HepG2 (cell line): ENCODE data around the gene ILKAP. TPM values are rescaled to one million over a fixed set of nuclear protein-coding genes. Genes with fewer than 3 reads are reported as not detected.
A peak's percentile ranks its signal among the peaks of the same experiment; 100 is the strongest.

ENCODE experiments used
- ARID4A ChIP-seq: sonication (generic); formaldehyde crosslinking; IDR thresholded peaks from 2 replicates; pipeline ENCODE4 v1.5.0; 2020; ENCODE audit warnings: mild to moderate bottlenecking, missing genetic modification reagents, borderline replicate concordance
- FOSL1 ChIP-seq: sonication (generic); formaldehyde crosslinking; IDR thresholded peaks from 2 replicates; pipeline ENCODE4 v1.9.0; 2021; ENCODE audit warnings: missing genetic modification reagents, borderline replicate concordance
- GLI4 ChIP-seq: sonication (generic); formaldehyde crosslinking; IDR thresholded peaks from 2 replicates; pipeline ENCODE4 v1.5.1; 2020; ENCODE audit warnings: missing genetic modification reagents, mild to moderate bottlenecking, moderate library complexity, borderline replicate concordance
- KDM3A ChIP-seq: IDR thresholded peaks from 2 replicates; pipeline ENCODE4 v1.6.1; 2018; ENCODE audit warnings: low read depth, missing compliant biosample characterization
- NFIB ChIP-seq: sonication (generic); formaldehyde crosslinking; IDR thresholded peaks from 2 replicates; pipeline ENCODE4 v1.9.0; 2021; ENCODE audit warnings: missing genetic modification reagents, mild to moderate bottlenecking, borderline replicate concordance
- NRL ChIP-seq: sonication (generic); formaldehyde crosslinking; IDR thresholded peaks from 2 replicates; pipeline ENCODE4 v1.5.0; 2020; ENCODE audit warnings: missing genetic modification reagents, mild to moderate bottlenecking, moderate library complexity, borderline replicate concordance
- TIGD3 ChIP-seq: sonication (generic); formaldehyde crosslinking; IDR thresholded peaks from 2 replicates; pipeline ENCODE4 v1.5.1; 2020; ENCODE audit warnings: mild to moderate bottlenecking, missing genetic modification reagents, borderline replicate concordance
- ZFP36L1 ChIP-seq: sonication (generic); formaldehyde crosslinking; IDR thresholded peaks from 2 replicates; pipeline ENCODE4 v1.8.0; 2022; ENCODE audit warnings: mild to moderate bottlenecking, missing genetic modification reagents, moderate library complexity
- ZMAT3 ChIP-seq: sonication (generic); formaldehyde crosslinking; conservative IDR thresholded peaks from 2 replicates; pipeline ENCODE4 v1.7.0; 2021; ENCODE audit warnings: missing genetic modification reagents
- ZNF24 ChIP-seq: fragments of 450-650 bp; IDR thresholded peaks from 2 replicates; pipeline ENCODE4 v1.6.1; 2017; ENCODE audit warnings: antibody characterized with exemption, mild to moderate bottlenecking
- ZNF431 ChIP-seq: sonication (generic); formaldehyde crosslinking; IDR thresholded peaks from 2 replicates; pipeline ENCODE4 v1.9.0; 2022; ENCODE audit warnings: missing genetic modification reagents, low read depth, mild to moderate bottlenecking, borderline replicate concordance
- ZNF484 ChIP-seq: sonication (generic); formaldehyde crosslinking; IDR thresholded peaks from 2 replicates; pipeline ENCODE4 v1.5.1; 2020; ENCODE audit warnings: mild to moderate bottlenecking, low read depth, missing genetic modification reagents, borderline replicate concordance
- ZNF781 ChIP-seq: sonication (generic); formaldehyde crosslinking; IDR thresholded peaks from 2 replicates; pipeline ENCODE4 v1.5.1; 2020; ENCODE audit warnings: borderline replicate concordance, mild to moderate bottlenecking, missing genetic modification reagents; ENCODE audit errors: not compliant biosample characterization
- polyA plus RNA-seq, 8 experiments: library from polyadenylated mRNA; depleted of rRNA in 3 of 8; stranded (reverse) in 7 of 8; unstranded in 1 of 8; fragments of >200 nt; fragmentation: Illumina TruSeq in 4 of 8; extraction: Trizol in 4 of 8; gene quantifications; 2 replicates each; pipeline versions ENCODE4 v1.2.1 to v1.2.3, GENCODE V29; 2011 to 2016; ENCODE audit warnings: low read depth in 4 of 8, missing spikeins in 1 of 8, mixed read lengths in 1 of 8; ENCODE audit not compliant: insufficient read depth in 1 of 8
- total RNA-seq, 5 experiments: library from RNA; depleted of rRNA; stranded (reverse); fragments of >200 nt; fragmentation: Illumina TruSeq; extraction: Trizol; gene quantifications; 2 replicates each; pipeline ENCODE4 v1.2.3, GENCODE V29; 2016; ENCODE audit warnings: low read depth in 1 of 5
- TF ChIP-seq, protein P1 (sequence below): IDR thresholded peaks from 2 replicates; pipeline ENCODE4 v1.6.1; 2016
- TF ChIP-seq, protein P2 (sequence below): sonication (generic); formaldehyde crosslinking; IDR thresholded peaks from 2 replicates; pipeline ENCODE4 v1.4.0; 2020; ENCODE audit warnings: missing genetic modification reagents, mild to moderate bottlenecking, borderline replicate concordance

Gene ILKAP
- total and polyA plus RNA-seq, 2 of the 13 experiments (the other 11 are each of a cell fraction or from before 2014, with no cell fraction given): 29.6 to 33.1 TPM

- 0 out of 2 replicates have a peak, but pooled peaks have one; percentile 11 for TF ChIP-seq FOSL1
- TF ChIP-seq ZNF24: no peak
- TF ChIP-seq ZNF781 (CRISPR knock-in tag): no peak
- TF ChIP-seq ZNF484 (CRISPR knock-in tag): no peak
- no peak for TF ChIP-seq ZMAT3 (CRISPR knock-in tag)
- TF ChIP-seq, protein P1, sequence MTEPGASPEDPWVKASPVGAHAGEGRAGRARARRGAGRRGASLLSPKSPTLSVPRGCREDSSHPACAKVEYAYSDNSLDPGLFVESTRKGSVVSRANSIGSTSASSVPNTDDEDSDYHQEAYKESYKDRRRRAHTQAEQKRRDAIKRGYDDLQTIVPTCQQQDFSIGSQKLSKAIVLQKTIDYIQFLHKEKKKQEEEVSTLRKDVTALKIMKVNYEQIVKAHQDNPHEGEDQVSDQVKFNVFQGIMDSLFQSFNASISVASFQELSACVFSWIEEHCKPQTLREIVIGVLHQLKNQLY (CRISPR knock-in tag): 0 out of 2 replicates have a peak, but pooled peaks have one; percentile 2
- TF ChIP-seq, protein P2, sequence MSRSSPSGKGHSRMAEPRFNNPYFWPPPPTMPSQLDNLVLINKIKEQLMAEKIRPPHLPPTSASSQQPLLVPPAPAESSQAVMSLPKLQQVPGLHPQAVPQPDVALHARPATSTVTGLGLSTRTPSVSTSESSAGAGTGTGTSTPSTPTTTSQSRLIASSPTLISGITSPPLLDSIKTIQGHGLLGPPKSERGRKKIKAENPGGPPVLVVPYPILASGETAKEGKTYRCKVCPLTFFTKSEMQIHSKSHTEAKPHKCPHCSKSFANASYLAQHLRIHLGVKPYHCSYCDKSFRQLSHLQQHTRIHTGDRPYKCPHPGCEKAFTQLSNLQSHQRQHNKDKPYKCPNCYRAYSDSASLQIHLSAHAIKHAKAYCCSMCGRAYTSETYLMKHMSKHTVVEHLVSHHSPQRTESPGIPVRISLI: no peak
- TF ChIP-seq NFIB (CRISPR knock-in tag): no peak
- TF ChIP-seq NRL (CRISPR knock-in tag): 0 out of 2 replicates have a peak, but pooled peaks have one; percentile 70
- no peak for TF ChIP-seq GLI4 (CRISPR knock-in tag)
- TF ChIP-seq ZFP36L1 (CRISPR knock-in tag): no peak
- no peak; the same call in 1 of the 2 replicates for TF ChIP-seq ARID4A (CRISPR knock-in tag)
- TF ChIP-seq ZNF431 (CRISPR knock-in tag): no peak
- TF ChIP-seq KDM3A (CRISPR knock-in tag): no peak
- no peak for TF ChIP-seq TIGD3
These were observed 39.4 kb upstream of the ILKAP start (continued) for GRCh38 chr2:238242731-238243495.
